Erythroblast (primary cell): ENCODE measurements around the gene KLF13.

Experiments
- GATA1 ChIP-seq: IDR thresholded peaks from 2 replicates; pipeline ENCODE4 v1.6.1; 2011; ENCODE audit warnings: low read depth, mild to moderate bottlenecking, control low read depth, low read length, moderate library complexity
- POLR2A ChIP-seq: IDR thresholded peaks from 2 replicates; pipeline ENCODE4 v1.6.1; 2011; ENCODE audit warnings: mild to moderate bottlenecking, low read length

DNA sequence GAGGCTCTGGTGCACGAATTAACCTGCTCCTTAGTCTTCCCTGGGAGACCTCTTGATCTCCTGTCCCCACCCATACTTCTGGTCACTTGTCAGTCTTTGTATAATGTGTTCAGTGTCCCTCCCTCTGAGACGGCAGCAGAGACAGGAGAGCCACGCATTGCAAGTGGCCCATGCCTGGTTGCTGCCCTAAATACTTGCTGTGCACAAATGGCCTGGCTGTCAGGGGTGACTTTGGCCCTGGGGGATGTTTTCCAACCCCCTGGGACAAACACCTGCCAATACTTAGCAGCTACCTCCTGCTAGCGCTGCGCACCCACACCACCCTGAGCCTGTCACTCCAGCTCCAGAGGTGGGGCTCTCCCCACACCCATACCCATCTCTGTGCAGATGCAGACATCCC, 17.2 kb downstream of the KLF13 start:
- TF ChIP-seq POLR2A (no peak), GATA1 (no peak)
